Endothelial cell of hepatic sinusoid (primary cell): ENCODE data around the gene PLEK2.
"Not testable (repeated sequence)": the region's sequence is repeated elsewhere in the genome, so short reads cannot be mapped to it uniquely, and the experiment has no call there.

Source experiments
- in situ Hi-C: cut with HindIII; loops from 2 replicates; pipeline ENCODE4 v1.10.0; 2017; ENCODE audit warnings: low sequenced_read_pairs

Gene PLEK2

DNA sequence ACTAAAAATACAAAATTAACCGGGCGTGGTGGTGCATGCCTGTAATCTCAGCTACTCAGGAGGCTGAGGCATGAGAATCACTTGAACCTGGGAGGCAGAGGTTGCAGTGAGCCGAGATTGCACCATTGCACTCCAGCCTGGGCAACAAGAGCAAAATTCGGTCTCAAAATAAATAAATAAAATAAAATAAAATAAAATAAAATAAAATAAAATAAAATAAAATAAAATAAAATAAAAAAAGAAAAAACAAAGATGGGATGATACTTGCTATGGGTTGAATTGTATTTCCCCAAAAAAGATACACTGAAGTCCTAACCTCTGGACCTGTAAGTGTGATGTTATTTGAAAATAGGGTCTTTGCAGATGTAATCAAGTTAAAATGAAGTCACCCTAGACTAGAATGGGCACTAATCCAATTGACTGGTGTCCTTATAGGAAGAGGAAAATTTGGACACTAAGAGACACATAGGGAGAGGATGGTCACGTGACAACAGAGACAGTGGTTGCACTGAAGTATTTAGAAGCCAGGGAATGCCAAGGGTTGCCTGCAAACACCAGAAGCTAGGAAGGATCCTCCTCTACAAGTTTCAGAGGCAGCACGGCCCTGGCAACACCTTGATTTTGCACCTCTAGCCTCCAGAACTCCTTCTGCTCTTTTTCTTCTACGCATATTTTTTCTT lies 3.7 kb downstream of the PLEK2 start:
- in situ Hi-C loops = not testable (repeated sequence)

DNA sequence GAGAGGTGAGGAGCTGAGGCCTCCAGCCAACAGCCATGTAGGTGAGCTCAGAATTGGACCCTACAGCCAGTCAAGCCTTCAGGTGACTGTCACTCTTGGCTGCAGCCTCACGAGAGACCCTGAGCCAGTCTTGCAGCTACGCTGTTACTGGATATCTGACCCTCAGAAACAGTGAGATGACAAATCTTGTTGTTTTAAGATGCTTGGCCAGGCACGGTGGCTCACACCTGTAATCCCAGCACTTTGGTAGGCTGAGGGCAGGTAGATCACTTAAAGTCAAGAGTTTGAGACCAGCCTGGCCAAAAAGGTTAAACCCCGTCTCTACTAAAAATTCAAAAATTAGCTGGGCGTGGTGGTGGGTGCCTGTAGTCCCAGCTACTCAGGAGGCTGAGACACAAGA lies 6.2 kb downstream of the PLEK2 start:
- in situ Hi-C loops = no loop called here

DNA sequence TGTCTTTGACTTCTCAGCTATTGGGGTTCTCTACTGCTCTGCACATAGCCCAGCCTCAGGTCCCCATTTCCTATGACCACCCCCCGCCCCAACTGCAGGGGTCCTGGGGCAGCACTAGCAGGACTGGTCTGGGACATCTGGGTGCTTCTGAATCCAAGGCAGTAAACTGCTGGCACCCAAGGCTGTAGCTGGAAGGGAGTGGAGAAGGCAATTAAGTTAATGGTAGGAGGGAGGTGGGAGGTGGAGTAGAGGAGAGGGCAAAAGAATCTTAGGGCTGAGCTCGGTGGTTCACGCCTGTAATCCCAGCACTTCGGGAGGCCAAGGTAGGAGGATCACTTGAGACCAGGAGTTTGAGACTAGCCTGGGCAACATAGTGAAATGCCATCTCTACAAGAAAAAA lies 11.5 kb downstream of the PLEK2 start:
- in situ Hi-C loops = no loop called here

- in situ Hi-C loops = loop anchor here (5.0 kb wide), 1 partner anchor 120 kb away; no protein-coding TSS in a partner anchor
Measured at GRCh38 chr14:67397536-67397935, 14.4 kb downstream of the PLEK2 start.

DNA sequence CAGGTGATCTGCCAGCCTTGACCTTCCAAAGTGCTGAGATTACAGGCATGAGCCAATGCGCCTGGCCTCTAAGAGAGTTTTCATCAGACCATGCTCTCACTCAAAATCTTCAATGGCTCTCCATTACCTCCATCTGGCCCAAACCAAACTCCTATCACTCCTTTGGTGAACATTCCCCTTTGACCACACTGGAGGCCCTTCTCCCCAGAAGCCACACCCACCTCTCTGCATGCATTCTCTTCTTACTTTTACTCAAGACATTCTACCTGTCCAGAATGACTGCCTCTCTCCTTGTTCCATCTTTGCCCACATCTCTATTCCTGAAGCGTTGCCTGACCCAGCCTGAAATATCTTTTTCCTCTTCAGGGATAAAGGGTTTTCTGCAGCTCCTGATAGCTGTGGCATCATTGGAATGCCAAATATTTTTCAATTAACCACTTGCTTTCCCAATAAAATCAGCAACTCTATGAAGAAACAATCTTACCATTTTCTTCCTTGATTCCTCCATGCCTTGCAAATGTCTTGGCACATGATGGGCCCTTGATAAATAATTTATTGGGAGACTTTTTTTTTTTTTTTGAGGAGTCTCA lies 15.5 kb downstream of the PLEK2 start:
- in situ Hi-C loops = loop anchor here (5.0 kb wide), 1 partner anchor 119 kb away; no protein-coding TSS in a partner anchor

DNA sequence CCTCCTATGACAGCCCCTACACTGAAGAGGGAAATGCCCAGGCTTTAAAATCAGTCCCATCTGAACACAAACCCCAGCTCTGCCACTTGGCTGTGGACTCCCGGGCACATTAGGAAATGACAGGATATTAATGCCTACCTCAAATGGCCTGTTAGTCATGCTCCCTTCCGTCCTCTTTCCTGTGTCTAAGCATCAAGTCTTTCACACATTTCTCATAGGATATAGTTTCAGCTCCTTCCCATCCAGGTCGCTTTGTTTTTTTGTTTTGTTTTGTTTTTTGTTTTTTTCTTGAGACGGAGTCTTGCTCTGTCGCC lies 16.1 kb downstream of the PLEK2 start:
- in situ Hi-C loops = loop anchor here (5.0 kb wide), 1 partner anchor 119 kb away; no protein-coding TSS in a partner anchor

DNA sequence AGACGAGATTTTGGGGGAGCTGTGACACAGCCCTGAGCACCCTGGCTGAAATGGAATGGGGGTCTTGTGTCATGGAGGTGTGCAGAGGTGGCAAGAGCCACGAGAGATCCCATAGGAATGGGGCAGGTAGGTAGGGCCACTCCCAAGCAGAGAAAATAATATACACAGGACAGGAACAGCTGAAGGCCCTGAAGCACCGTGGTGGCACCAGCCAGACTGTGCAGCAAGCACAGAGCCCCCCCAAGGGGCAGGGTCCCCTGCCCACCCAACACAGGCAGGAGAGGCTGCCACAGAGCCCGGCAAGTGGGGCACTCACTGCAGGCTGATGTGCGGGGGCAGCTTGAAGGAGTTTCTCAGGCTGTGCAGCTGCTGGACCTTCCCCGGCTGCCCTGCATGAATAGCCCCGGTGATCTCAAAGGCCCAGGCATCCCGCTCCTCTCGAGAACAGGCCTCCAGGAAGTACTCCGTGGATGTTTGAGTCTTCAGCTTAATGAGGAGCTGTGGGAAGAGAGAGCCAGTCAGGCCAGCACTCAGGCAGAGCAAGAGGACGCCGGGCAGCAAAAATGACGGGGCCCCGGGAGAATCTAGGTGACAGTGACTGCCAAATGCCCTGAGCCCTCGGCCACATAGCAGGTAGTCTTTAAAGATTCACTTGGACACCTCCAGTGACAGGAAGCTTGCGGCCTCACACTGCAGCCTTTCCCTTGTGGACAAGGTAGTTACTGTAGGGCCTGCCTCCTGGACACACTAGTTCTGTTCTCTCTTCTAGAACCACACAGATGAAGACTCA lies 16.7 kb downstream of the PLEK2 start:
- in situ Hi-C loops = loop anchor here (5.0 kb wide), 1 partner anchor 118 kb away; no protein-coding TSS in a partner anchor

DNA sequence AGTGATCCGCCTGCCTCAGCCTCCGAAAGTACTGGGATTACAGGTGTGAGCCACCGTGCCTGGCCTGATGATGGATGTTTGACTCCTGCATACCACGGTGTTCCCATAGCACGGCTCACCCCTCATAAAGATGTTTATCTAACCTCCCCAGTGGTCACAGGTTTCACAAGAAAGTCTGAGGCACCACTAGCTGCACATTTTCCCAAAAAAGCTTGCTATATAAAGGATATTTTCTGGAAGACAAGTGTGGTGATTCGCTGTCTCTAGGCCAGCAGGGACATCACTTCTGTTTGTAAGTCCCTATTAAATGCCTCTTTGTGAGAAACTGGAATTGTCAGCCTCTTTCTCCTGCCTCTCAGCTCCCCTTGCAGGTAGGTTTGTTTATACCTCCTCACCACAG lies 18.3 kb downstream of the PLEK2 start:
- in situ Hi-C loops = no loop called here

- in situ Hi-C loops = no loop called here
Measured at GRCh38 chr14:67392800-67393199, 19.2 kb downstream of the PLEK2 start.

- in situ Hi-C loops = no loop called here
Measured at GRCh38 chr14:67392123-67392522, 19.8 kb downstream of the PLEK2 start.

- in situ Hi-C loops = no loop called here
Measured at GRCh38 chr14:67391268-67391667, 20.7 kb downstream of the PLEK2 start.

- in situ Hi-C loops = no loop called here
Measured at GRCh38 chr14:67389811-67390534, 22.0 kb downstream of the PLEK2 start.

DNA sequence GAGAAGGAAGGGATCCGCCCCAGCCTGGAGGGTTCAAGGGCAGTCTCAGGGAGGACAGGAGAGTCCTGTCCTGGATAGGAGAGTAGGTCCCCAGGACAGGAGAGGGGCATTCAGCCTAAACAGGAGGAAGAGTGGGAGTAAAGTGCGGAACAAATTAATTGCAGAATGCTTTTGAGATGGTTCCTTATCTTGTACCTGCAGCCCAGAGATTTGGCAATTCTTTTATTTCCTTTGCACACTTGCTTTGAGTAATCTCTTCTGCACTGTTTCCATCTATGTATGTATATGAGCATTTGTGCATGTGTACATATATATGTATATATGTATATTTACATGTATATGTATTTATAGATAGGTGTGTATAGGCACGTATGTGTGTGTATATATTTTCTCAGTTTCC lies 22.7 kb downstream of the PLEK2 start:
- in situ Hi-C loops = no loop called here

DNA sequence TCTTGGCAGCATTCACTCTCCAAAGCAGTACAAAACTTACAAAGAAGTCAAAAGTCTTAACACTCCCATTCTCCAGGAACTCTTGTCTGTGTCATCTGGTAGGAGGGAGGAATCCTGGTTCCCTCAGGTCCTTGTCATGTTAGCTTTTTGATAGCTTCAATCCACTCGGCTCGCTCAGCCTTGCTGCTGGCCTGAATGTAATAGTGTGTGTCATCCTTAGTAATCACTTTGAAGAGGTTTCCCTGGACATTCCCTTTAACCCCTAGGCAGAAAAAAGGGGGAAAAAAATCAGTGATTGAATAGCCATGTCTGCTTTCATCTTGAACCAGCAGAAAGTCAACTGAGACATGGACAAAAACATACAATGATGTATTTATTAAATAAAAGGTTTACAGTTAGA lies 24.8 kb downstream of the PLEK2 start:
- in situ Hi-C loops = no loop called here

DNA sequence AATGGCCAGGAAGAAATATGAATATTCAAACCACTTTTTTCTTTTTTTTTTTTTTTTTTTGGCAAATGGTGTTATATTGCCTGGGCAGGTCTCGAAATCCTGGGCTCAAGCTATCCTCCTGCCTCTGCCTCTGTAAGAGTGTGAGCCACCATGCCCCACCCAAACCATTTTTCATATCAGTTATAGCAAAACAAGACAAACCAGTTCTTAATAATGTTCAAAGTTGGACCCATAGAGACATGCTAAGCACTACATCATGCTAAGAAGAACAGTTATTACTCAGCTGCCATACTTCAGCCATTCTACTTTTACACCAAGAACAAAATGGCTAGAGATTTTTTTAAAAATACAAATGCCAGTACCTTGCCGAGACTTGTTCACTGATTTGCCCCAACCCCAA lies 26.3 kb downstream of the PLEK2 start:
- in situ Hi-C loops = no loop called here

- in situ Hi-C loops = no loop called here
Measured at GRCh38 chr14:67385120-67385519, 26.8 kb downstream of the PLEK2 start.

GRCh38 chr14:67377916-67378315 lies 34.0 kb downstream of the PLEK2 start:
- in situ Hi-C loops = no loop called here

DNA sequence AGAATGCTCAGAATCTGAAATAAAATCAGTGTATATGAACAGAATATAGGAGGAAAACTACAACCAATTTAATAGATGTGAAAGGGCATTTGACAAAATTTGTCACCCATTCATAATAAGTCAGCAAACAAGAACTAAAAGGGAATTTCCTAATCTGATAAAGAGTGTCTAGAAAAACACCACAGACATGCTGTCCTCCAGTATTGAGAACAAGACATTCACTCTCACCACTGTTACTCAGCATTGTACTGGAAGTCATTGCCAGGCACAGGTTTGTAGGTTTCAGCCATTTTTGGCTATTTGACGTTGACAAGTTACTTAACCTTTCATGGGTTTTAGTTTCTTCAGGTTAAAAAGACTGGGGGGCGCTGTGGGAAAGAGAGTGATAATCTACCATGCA lies 38.6 kb downstream of the PLEK2 start:
- in situ Hi-C loops = no loop called here

DNA sequence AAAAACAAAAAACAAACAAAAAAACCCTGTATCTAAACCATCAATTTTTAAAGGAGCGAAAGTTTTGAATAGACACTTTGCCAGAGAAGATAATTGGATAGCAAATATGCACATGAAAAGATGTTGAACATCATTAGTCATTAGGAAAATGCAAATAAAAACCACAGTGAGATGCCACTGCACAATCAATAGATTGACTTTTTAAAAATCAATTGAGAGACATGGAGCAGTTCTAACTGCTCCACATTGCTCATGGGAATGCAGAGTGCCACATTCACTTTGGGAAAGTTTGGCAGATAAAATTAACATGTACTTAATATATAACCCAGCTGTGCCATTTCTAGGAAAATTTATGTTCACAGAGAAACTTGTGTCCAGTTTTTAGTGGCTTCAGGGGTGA lies 39.1 kb downstream of the PLEK2 start:
- in situ Hi-C loops = no loop called here

DNA sequence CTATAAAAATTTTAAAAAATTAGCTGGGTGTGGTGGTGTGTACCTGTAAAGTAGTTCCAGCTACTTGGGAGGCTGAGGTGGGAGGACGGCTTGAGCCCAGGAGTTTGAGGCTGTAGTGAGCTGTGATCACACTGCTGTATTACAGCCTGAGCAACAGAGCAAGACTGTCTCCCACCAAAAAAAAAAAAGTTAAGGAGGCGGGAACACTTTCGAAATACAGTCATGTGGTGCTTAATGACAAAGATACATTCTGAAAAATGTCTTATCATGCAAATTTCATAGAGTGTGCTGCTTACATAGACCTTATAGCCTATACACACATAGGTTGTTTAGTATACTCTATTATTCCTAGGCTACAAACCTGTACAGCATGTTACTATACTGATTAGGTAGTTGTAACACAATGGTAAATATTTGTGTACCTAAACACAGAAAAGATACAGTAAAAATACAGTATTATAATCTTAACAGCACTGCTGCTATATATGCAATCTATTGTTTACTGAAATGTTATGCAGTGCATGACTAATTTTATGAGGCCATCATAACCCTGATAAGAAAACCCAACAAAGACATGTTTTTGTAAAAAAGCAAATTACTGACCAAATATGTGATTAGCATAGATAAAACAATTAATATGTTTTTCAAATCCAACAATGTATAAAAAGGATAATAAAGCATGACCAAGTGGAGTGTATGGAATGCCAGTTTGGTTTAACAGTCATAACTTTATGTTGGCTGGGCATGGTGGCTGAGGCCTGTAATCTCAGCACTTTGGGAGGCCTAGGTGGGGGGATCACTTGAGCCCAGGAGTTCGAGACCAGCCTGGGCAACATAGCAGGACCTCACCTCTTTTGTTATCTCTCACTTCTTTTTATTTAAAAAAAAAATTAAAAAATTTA lies 40.5 kb downstream of the PLEK2 start:
- in situ Hi-C loops = no loop called here
